Stimulated activated CD4-positive, alpha-beta T cell treated with anti-CD3 and anti-CD28 coated beads, Interleukin-4, amount 100 ng/mL, for 24 hours (primary cell): ENCODE measurements around the gene CRACR2B.

Source experiments
- DNase-seq: peaks from one replicate; pipeline ENCODE4 v3.0.0-alpha.2; 2020

The CRACR2B gene

GRCh38 chr11:811446-812245 lies 16.1 kb upstream of the CRACR2B start:
- no peak for DNase-seq

DNA sequence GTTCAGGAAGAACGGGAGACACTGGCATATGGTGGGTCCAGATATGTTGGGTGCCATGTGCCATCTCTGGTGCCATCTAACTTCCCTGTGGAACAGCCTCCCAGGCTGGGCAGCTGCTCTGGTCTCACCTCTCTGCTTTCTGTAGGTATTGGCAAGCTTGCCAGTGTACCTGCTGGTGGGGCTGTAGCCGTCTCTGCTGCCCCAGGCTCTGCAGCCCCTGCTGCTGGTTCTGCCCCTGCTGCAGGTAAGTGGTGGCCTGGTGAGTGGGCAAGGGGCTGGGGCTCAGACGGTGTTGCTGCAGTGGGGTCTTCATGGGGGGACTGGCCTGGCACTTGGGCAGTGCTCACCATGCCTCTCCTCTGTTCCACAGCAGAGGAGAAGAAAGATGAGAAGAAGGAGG lies 15.3 kb upstream of the CRACR2B start:
- no peak for DNase-seq

GRCh38 chr11:813072-813455 lies 14.7 kb upstream of the CRACR2B start:
- DNase-seq: no peak

- DNase-seq: no peak
These were observed 14.1 kb upstream of the CRACR2B start for GRCh38 chr11:813456-814096.

GRCh38 chr11:815675-816432 lies 11.9 kb upstream of the CRACR2B start:
- DNase-seq: no peak

- no peak for DNase-seq
These were observed 11.3 kb upstream of the CRACR2B start for GRCh38 chr11:816433-816779.

GRCh38 chr11:818396-819128 lies 9.2 kb upstream of the CRACR2B start, which contains the start of gene PNPLA2:
PNPLA2 (plus strand) TSS chr11:818914; CDS start chr11:819719, 805 bp downstream.
- DNase-seq: no peak

DNA sequence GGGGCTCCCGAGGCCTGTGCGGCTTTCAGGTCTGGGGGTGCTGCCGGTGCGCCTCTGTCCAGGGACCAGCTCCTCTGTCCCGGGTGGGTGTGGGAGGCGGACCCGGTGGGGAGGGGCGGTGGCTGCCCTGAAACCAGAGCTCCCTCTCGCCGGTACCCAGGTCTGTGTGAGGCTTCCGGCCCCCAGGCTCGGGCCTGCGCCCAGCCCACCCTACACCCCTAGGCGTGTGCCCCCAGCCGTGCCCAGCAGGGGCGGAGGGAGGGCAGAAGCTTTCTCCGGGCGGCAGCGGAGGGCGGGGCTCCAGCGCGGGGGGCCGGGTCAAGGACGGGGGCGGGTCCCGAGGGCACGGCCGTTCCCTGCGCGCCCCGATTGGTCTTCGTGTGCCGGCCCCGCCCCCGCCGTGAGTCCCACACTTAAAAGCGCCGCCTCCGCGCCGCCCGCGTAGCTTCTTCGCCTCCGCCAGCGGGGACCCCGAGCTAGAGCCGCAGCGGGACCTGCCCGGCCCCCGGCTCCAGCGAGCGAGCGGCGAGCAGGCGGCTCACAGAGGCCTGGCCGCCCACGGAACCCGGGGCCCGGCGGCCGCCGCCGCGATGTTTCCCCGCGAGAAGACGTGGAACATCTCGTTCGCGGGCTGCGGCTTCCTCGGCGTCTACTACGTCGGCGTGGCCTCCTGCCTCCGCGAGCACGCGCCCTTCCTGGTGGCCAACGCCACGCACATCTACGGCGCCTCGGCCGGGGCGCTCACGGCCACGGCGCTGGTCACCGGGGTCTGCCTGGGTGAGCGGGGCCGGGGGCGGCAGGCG lies 8.4 kb upstream of the CRACR2B start:
- DNase-seq: peak; percentile 88

GRCh38 chr11:819943-820649 lies 7.6 kb upstream of the CRACR2B start:
- DNase-seq: peak; percentile 93

DNA sequence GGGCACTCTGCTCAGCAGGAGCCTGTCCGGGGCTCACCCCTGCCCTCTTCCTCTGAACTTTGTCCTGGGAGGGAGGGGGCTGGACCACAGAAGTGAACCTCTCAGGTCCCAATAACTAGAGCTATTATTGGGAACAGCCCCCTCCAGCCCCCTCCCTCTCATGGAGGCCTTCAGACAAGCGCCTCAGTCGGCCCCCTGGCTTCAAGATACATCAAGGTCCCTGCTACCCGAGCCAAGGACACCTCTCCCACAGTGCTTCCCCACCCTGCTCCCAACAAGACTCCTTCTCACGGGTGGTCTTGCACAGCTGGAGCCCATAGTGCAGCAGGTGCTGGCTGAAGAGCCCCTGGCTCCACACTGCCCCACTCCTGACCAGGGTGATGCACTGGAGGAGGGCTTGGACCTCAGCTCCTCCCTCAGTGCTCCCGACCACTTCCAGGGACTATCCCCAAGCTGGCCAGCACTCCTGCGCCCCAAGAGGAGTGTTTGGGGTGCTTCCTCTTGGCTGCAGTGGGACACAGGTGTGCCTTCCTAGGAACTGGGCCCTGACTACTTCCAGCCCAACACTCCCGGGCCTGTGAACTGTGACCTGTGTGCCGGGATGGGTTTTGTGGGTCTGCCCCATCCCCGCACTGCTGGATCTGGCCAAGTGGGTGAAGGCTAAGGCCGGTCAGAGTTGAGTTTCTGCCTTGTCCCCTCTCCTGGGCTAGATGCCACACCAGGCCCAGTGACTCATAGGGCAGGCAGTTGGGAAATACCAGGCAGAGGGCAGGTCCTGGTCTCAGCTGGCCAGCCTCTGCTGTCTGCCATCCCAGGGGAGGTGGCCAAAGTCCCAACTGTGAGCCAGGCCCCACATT lies 6.8 kb upstream of the CRACR2B start:
- DNase-seq: no peak

DNA sequence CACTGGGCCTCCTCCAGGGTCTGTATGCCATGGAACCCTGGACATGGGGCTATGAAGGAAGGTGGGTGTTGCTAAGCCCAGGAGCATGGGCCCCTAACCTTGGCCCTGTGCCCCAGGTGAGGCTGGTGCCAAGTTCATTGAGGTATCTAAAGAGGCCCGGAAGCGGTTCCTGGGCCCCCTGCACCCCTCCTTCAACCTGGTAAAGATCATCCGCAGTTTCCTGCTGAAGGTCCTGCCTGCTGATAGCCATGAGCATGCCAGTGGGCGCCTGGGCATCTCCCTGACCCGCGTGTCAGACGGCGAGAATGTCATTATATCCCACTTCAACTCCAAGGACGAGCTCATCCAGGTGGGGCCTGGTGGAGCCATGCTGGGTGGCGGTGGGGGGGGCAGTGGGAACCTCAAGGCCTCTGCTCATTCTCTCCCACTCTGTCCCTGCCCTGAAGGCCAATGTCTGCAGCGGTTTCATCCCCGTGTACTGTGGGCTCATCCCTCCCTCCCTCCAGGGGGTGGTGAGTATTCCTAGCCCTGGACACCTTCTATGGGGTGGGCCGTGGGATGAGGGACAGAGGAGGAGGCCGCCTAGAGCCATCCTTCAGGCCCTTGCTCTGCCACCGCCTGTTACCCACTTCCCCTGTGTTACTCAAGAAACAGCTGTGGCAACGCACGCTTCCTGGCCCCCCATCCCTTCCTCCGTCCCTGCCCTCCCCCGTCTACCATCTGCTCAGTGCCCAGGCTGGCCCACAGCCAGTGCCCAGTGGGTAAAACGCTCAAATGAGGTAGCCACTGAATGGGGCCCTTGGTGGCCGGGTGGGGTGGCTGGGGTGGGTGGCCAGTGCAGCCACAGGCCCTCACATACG lies 6.0 kb upstream of the CRACR2B start:
- DNase-seq: no peak

GRCh38 chr11:823441-824291 lies 4.1 kb upstream of the CRACR2B start:
- DNase-seq: no peak

GRCh38 chr11:824292-824880 lies 3.3 kb upstream of the CRACR2B start:
- no peak for DNase-seq

GRCh38 chr11:824942-825341 lies 2.8 kb upstream of the CRACR2B start:
- no peak for DNase-seq

- DNase-seq: no peak
These were observed 2.1 kb upstream of the CRACR2B start for GRCh38 chr11:825366-826226.

- no peak for DNase-seq
These were observed 1.5 kb upstream of the CRACR2B start for GRCh38 chr11:826227-826621.

DNA sequence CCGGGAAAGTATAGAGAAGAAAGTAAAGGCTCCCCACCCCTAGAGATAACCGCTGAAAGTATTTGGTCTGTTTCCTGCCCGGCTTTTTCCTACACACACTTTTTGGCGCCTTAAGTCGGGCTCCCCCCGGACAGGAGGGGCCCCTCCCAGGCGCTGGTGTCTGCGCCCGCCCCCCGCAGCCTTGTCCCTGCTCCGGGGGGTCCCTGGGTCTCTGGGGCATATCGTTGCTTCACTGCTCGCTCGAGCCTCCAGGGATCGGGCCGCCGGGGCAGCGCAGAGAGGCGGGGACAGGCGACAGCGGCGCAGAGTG lies 928 bp upstream of the CRACR2B start:
- DNase-seq: no peak
